ENCODE data around the gene RHBDF2.

RHBDF2 gene

DNA sequence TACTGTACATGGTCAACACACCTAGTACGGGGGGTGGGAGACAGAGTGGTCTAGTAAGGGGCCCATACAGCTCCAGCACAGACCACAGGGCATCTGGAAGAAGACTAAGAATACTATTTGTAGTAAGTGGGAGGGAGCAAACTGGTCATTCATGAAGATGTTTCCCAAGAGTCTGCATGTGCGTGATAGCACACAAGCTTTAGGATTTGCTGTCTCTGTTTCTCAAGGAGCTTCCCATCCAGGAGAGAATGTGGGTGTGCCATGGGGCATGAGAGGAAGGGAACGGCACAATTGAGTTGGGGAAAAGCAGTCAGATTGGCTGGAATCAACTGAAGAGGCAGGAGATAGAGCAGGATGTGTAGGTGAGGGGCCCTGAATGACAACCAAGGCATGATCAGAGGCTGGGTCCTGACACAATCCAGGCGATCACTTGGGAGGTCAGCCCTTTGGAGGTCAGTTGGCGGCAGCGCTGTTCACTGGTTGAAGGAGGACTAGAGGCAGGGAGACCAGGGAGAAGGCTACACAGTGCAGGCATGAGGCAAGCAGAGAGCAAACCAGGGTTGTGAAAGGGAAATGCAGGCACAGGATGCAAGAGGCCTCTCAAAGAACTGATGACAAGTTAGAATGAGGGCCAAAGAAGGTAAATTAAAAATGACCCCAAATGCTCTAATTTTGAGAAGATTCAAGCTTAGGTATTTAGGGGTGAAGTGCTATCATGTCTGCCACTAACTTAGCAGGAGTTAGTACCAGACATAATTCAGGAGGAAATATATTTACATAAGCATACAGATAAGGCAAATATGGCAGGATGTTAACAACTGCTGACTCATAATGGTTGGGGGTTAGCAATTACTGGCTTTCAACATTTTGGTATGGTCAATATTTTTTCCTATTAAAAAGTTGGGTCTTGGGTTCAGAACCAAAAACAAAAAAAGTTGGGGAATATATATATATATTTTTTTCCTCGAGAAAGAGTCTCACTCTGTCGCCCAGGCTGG is 58.6 kb downstream of the RHBDF2 start:
- no peak overlapping the region for H3K4me3 ChIP-seq (ENCODE audit: low read length)
- no peak overlapping the region for H3K9ac ChIP-seq (ENCODE audit: low read length)
- no peaks in the 10 kb centered on the region for H3K36me3 ChIP-seq (ENCODE audit: control insufficient read depth, low read depth, low read length)
- H3K27ac ChIP-seq (ENCODE audit: low read length), result no peak overlapping the region
- H3K4me1 ChIP-seq (ENCODE audit: control insufficient read depth, low read depth, low read length), result peaks cover 72% of the 10 kb centered on the region
- no peaks in the 10 kb centered on the region for H3K27me3 ChIP-seq (ENCODE audit: control insufficient read depth, insufficient read depth, low read length)
- no peaks in the 10 kb centered on the region for H3K9me3 ChIP-seq (ENCODE audit: control insufficient read depth, low read depth, low read length)

DNA sequence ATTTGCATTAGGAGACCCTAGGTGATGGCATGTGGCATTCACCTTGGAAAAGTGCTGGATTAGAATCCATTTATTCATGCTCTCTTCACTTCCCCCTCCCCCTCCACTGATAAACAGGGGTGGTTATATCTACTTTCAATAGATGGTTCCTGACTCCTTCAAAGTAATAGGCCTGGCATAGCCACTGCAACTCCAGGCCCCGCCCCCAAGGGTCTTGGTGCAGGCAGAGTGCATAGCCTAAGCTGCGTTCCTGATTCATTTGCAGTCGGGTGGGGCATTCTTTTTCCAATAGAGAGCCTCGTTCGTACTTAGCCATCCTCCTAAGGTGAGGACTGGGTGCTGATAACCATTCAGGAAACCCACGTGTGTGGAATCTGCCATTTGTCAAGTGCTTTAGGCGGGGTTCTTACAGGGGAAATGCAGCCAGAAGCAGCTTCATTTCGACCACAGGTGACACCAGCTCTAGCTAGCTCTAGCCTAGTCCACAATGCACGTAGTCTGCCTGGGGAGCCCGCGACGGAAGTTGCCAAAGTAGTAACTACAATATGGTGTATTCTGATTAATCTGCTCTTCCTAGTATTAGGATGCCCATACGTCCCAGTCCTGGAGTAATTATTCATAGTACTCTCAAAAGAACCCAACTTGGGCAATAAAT is 59.4 kb downstream of the RHBDF2 start:
- Histone ChIP-seq H3K4me3 (ENCODE audit: low read length) (no peak overlapping the region), H3K9ac (ENCODE audit: low read length) (no peak overlapping the region), H3K9me3 (ENCODE audit: control insufficient read depth, low read depth, low read length) (no peaks in the 10 kb centered on the region), H3K4me1 (ENCODE audit: control insufficient read depth, low read depth, low read length) (peaks cover 64% of the 10 kb centered on the region), H3K36me3 (ENCODE audit: control insufficient read depth, low read depth, low read length) (no peaks in the 10 kb centered on the region), H3K27me3 (ENCODE audit: control insufficient read depth, insufficient read depth, low read length) (no peaks in the 10 kb centered on the region), H3K27ac (ENCODE audit: low read length) (no peak overlapping the region)

DNA sequence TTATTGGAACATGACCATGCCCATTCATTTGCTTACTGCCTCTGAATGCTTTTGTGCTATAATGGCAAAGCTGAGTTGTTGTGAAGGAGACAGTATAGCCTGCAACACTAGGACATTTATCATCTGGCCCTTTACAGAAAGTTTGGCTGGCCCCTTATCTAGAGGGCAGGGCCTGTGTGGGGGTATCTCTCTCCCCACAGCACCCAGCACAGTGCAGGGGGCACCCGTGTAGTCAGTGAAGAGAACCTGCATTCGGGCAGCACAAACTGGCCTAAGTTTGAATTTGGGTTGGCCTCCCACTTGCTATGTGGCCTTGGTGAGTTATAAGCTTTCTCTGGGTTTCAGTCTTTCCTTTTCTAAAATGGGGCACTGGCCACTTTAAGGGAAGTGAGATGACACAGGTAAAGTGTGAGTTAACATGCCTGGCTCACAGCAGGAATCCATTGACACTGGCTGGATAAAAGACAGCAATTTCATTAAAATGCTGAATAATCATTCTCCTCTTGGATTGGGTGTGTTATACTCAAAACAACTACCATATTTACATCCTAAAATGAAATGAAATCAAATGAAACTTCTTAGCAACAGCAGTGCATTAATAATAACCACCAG is 60.4 kb downstream of the RHBDF2 start:
- H3K27me3 ChIP-seq (ENCODE audit: control insufficient read depth, insufficient read depth, low read length), result no peaks in the 10 kb centered on the region
- H3K36me3 ChIP-seq (ENCODE audit: control insufficient read depth, low read depth, low read length), result no peaks in the 10 kb centered on the region
- H3K4me3 ChIP-seq (ENCODE audit: low read length), result no peak overlapping the region
- H3K9me3 ChIP-seq (ENCODE audit: control insufficient read depth, low read depth, low read length), result no peaks in the 10 kb centered on the region
- H3K4me1 ChIP-seq (ENCODE audit: control insufficient read depth, low read depth, low read length), result peaks cover 54% of the 10 kb centered on the region
- H3K9ac ChIP-seq (ENCODE audit: low read length), result no peak overlapping the region
- H3K27ac ChIP-seq (ENCODE audit: low read length), result peak overlapping the region; percentile 2

DNA sequence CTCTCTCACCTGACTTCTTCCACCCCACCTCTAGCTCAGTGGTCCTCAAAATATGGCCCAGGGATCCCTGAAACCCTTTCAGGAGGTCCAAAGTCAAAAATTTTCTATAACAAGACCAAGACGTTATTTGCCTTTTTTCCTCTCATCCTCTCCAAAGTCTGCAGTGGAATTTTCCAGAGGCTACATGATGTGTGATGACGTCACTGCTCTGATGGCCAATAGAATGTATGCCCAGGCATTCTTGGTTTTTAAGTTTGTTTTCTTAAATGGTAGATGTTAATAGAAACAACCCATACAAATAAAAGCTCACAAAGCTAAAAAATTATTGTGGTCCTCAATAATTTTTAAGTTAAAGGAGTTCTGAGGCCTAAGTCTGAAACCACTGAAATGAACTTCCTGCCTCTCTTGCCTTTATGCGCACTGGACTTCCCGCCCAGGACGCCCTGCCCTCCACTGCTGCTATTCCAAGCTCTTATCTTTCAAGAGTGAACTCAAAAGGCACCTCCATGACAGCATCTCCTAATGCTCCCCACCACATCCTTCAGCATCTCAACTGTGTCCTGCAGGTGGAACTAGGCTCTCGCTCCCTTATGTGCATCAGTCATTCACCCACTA is 61.8 kb downstream of the RHBDF2 start:
- H3K9me3 ChIP-seq (ENCODE audit: control insufficient read depth, low read depth, low read length), result no peaks in the 10 kb centered on the region
- H3K36me3 ChIP-seq (ENCODE audit: control insufficient read depth, low read depth, low read length), result no peaks in the 10 kb centered on the region
- no peak overlapping the region for H3K9ac ChIP-seq (ENCODE audit: low read length)
- no peak overlapping the region for H3K4me3 ChIP-seq (ENCODE audit: low read length)
- H3K27me3 ChIP-seq (ENCODE audit: control insufficient read depth, insufficient read depth, low read length), result no peaks in the 10 kb centered on the region
- H3K4me1 ChIP-seq (ENCODE audit: control insufficient read depth, low read depth, low read length), result peaks cover 40% of the 10 kb centered on the region
- no peak overlapping the region for H3K27ac ChIP-seq (ENCODE audit: low read length)

DNA sequence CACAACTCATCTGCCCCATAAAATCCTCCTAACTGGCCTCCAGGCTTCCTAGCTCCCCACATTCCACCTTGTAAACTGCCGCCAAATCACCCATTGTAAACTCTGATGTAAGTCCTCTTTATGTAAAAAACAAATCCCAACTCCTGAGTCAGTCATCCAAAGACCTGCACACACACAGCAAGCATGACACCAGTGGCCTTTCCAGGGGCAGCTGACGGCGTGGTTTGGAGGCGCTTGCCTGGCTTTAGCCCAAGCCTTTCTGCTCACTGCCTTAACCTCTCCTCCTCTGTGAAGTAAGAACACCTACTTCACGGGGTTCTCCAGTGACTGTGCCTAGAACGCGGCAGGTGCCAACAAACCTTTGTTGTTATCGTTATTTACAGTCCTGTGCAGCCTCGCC is 62.3 kb downstream of the RHBDF2 start:
- Histone ChIP-seq H3K27me3 (ENCODE audit: control insufficient read depth, insufficient read depth, low read length) (no peaks in the 10 kb centered on the region), H3K36me3 (ENCODE audit: control insufficient read depth, low read depth, low read length) (no peaks in the 10 kb centered on the region), H3K9me3 (ENCODE audit: control insufficient read depth, low read depth, low read length) (no peaks in the 10 kb centered on the region), H3K4me1 (ENCODE audit: control insufficient read depth, low read depth, low read length) (peaks cover 36% of the 10 kb centered on the region), H3K4me3 (ENCODE audit: low read length) (no peak overlapping the region), H3K27ac (ENCODE audit: low read length) (no peak overlapping the region), H3K9ac (ENCODE audit: low read length) (no peak overlapping the region)

DNA sequence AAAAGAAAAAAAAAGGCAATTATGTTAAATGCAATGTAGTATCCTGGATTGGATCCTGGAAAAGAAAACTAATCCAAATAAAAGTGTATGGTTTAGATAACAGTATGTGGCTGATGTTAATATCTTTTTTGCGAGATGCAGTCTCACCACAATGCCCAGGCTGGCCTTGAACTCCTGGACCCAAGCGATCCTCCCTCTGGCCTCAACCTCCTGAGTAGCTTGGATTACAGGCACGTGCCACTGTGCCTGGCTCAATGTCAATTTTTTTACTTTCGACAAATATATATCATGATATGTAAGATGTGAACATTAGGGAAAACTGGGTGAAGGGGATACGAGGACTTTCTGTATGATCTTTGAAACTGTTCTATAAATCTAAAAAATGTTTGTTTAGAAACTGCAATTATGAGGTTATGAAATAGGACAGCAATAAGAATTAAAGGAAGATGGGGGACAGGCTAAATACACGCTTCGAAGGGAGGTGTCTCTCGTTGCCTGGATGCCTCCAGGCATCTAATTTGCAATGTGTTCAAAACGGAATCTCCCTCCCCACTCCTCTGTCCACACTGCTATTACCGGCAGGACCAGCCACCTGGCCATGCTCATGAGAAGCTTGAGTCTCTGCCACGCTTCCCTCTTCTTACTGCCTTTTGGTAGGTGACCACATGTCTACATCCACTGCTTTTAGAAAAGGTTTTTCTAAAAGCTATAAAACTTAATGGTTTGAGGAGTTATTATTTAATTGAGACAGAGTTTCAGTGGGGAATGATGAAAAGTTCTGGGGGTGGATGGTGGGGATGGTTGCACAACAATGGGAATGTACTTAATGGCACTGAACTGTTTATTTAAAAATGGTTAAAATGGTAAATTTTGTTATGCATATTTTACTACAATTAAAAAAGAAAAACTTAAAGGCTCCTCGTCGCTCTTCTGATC is 63.5 kb downstream of the RHBDF2 start:
- no peaks in the 10 kb centered on the region for H3K36me3 ChIP-seq (ENCODE audit: control insufficient read depth, low read depth, low read length)
- no peaks in the 10 kb centered on the region for H3K9me3 ChIP-seq (ENCODE audit: control insufficient read depth, low read depth, low read length)
- H3K27me3 ChIP-seq (ENCODE audit: control insufficient read depth, insufficient read depth, low read length), result no peaks in the 10 kb centered on the region
- no peak overlapping the region for H3K4me3 ChIP-seq (ENCODE audit: low read length)
- peaks cover 30% of the 10 kb centered on the region for H3K4me1 ChIP-seq (ENCODE audit: control insufficient read depth, low read depth, low read length)
- no peak overlapping the region for H3K27ac ChIP-seq (ENCODE audit: low read length)
- H3K9ac ChIP-seq (ENCODE audit: low read length), result no peak overlapping the region

DNA sequence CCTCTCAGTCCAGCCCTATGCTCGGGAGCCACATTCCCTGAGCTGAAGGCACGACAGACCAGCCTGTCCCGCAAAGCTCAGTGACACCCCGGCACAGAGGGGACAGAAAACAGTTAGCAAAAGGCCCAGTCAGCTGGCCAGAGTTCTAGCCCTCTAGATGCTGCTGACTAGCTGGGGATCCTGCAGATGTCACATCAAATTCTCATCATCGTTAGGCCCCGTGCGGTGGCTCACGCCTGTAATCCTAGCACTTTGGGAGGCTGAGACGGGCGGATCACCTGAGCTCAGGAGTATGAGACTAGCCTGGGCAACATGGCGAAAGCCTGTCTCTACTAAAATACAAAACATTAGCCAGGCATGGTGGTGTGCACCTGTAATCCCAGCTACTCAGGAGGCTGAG is 65.5 kb downstream of the RHBDF2 start:
- H3K27ac ChIP-seq (ENCODE audit: low read length), result no peak overlapping the region
- H3K9me3 ChIP-seq (ENCODE audit: control insufficient read depth, low read depth, low read length), result no peaks in the 10 kb centered on the region
- H3K36me3 ChIP-seq (ENCODE audit: control insufficient read depth, low read depth, low read length), result no peaks in the 10 kb centered on the region
- peaks cover 21% of the 10 kb centered on the region for H3K4me1 ChIP-seq (ENCODE audit: control insufficient read depth, low read depth, low read length)
- no peak overlapping the region for H3K9ac ChIP-seq (ENCODE audit: low read length)
- no peak overlapping the region for H3K4me3 ChIP-seq (ENCODE audit: low read length)
- H3K27me3 ChIP-seq (ENCODE audit: control insufficient read depth, insufficient read depth, low read length), result no peaks in the 10 kb centered on the region

DNA sequence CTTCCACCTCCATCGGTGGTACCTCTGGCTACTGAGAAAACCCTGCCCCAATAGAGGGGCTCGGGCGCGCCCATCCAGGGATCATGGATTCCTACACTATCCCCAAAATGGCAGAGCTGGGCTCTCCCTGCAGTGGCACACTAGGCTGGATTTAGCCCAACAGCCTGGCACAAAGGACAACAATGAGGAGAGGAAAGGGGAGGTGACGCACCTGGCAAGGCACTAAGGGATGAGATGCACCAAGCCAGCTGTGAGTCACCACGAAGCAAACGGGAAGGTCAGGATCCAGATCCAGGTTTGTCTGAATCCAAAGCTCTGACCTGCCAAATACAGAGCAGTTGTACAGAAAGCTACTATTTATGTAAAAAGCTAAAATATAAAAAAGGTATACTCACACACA is 66.4 kb downstream of the RHBDF2 start:
- H3K4me3 ChIP-seq (ENCODE audit: low read length), result no peak overlapping the region
- no peaks in the 10 kb centered on the region for H3K36me3 ChIP-seq (ENCODE audit: control insufficient read depth, low read depth, low read length)
- no peak overlapping the region for H3K27ac ChIP-seq (ENCODE audit: low read length)
- no peaks in the 10 kb centered on the region for H3K9me3 ChIP-seq (ENCODE audit: control insufficient read depth, low read depth, low read length)
- H3K9ac ChIP-seq (ENCODE audit: low read length), result no peak overlapping the region
- peaks cover 20% of the 10 kb centered on the region for H3K4me1 ChIP-seq (ENCODE audit: control insufficient read depth, low read depth, low read length)
- no peaks in the 10 kb centered on the region for H3K27me3 ChIP-seq (ENCODE audit: control insufficient read depth, insufficient read depth, low read length)

DNA sequence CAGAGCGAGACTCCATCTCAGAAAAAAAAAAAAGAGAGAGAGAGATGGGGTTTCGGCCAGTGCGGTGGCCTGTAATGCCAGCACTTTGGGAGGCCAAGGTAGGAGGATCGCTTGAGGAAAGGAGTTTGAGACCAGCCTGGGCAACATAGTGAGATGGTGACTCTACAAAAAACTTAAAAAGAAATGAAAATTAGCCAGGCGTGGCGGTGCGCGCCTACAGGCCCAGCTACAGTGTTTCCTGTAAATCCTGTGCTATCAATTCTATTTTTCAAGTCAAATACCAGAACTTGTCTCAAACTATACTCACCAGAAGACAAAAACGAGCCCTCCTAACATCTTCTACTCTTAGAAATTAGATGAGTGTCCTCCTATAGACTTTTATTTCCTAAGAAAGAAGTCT is 67.5 kb downstream of the RHBDF2 start:
- Histone ChIP-seq H3K27me3 (ENCODE audit: control insufficient read depth, insufficient read depth, low read length) (no peaks in the 10 kb centered on the region), H3K36me3 (ENCODE audit: control insufficient read depth, low read depth, low read length) (no peaks in the 10 kb centered on the region), H3K9ac (ENCODE audit: low read length) (no peak overlapping the region), H3K27ac (ENCODE audit: low read length) (no peak overlapping the region), H3K4me1 (ENCODE audit: control insufficient read depth, low read depth, low read length) (peaks cover 14% of the 10 kb centered on the region), H3K4me3 (ENCODE audit: low read length) (no peak overlapping the region), H3K9me3 (ENCODE audit: control insufficient read depth, low read depth, low read length) (no peaks in the 10 kb centered on the region)

DNA sequence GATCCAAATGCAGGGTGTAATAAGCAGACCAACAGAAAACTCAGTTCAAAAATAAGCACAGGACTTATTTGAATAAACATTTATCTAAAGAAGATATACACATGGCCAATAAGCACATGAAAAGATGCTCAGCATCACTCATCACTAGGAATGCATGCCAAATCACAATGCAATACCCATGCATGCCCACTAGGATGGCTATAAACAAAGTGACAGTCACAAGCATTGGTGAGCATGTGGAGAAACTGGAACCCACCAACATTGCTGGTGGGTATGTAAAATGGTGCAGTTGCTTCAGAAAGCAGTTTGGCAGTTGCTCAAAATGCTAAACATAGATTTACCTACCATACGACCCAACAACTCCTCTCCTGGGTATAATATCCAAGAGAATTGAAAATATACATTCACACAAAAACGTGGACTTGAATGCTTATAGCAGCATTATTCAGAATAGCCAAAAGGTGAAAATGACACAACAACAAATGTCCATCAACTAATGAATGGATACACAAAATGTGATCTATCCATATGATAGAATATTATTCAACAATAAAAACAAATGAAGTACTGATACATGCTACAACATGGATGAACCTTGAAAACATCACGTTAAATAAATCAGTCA is 68.4 kb downstream of the RHBDF2 start:
- Histone ChIP-seq H3K9me3 (ENCODE audit: control insufficient read depth, low read depth, low read length) (no peaks in the 10 kb centered on the region), H3K27me3 (ENCODE audit: control insufficient read depth, insufficient read depth, low read length) (no peaks in the 10 kb centered on the region), H3K36me3 (ENCODE audit: control insufficient read depth, low read depth, low read length) (no peaks in the 10 kb centered on the region), H3K4me1 (ENCODE audit: control insufficient read depth, low read depth, low read length) (peaks cover 14% of the 10 kb centered on the region), H3K4me3 (ENCODE audit: low read length) (no peak overlapping the region), H3K27ac (ENCODE audit: low read length) (no peak overlapping the region), H3K9ac (ENCODE audit: low read length) (no peak overlapping the region)
